Measurements from ENCODE around the gene SHLD1.

DNA sequence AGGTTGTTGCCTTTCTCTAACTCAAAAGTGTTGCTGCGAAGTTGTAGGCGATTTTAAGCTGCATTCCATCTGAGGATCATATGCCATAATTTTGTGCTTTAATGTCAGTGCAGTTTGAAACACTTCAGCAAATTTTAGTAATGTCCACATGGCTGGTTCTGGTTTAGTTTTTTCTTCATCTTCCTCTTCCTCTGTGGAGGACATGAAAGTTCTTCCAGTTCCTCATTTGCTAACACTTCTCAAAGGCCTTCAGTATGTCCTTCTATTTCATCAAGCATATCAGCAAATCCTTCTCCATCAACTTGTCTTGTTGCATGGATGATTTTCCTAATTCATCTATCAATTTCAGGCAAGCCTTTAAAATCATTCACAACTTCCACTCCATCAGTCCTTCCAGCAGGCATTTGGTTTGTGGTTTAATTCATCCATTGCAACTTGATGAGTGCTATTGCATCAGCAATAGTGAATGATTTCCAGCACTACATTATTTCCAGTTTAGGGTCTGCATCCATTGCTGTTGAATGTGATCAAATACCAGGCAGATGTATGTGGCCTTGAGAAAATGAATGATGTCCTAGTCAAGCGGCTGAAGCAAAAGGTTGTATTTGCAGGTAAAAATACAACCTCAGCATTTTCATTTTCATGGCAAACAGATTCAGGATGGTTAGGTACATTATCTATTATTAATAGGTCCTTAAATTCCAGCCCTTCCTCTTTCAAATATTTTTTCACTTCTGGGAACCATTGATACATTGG lies 20.2 kb downstream of the SHLD1 start:
- TF ChIP-seq, protein P1, sequence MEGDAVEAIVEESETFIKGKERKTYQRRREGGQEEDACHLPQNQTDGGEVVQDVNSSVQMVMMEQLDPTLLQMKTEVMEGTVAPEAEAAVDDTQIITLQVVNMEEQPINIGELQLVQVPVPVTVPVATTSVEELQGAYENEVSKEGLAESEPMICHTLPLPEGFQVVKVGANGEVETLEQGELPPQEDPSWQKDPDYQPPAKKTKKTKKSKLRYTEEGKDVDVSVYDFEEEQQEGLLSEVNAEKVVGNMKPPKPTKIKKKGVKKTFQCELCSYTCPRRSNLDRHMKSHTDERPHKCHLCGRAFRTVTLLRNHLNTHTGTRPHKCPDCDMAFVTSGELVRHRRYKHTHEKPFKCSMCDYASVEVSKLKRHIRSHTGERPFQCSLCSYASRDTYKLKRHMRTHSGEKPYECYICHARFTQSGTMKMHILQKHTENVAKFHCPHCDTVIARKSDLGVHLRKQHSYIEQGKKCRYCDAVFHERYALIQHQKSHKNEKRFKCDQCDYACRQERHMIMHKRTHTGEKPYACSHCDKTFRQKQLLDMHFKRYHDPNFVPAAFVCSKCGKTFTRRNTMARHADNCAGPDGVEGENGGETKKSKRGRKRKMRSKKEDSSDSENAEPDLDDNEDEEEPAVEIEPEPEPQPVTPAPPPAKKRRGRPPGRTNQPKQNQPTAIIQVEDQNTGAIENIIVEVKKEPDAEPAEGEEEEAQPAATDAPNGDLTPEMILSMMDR (conservative IDR thresholded peaks at IDR 0.05) = no peak
- TF ChIP-seq EZH2 (IDR thresholded peaks at IDR 0.05; ENCODE audit: low read depth) = no peak

Data from PC-9 (cell line).